ENCODE results near the gene HOXB8. TPM values are rescaled to one million over a fixed set of nuclear protein-coding genes. Genes with fewer than 3 reads are reported as not detected.

Gene HOXB8
- total and polyA plus RNA-seq, 2 donors (not counting 3 experiments of a cell fraction or from before 2014, with no cell fraction given): 1.7 to 2.4 TPM

DNA sequence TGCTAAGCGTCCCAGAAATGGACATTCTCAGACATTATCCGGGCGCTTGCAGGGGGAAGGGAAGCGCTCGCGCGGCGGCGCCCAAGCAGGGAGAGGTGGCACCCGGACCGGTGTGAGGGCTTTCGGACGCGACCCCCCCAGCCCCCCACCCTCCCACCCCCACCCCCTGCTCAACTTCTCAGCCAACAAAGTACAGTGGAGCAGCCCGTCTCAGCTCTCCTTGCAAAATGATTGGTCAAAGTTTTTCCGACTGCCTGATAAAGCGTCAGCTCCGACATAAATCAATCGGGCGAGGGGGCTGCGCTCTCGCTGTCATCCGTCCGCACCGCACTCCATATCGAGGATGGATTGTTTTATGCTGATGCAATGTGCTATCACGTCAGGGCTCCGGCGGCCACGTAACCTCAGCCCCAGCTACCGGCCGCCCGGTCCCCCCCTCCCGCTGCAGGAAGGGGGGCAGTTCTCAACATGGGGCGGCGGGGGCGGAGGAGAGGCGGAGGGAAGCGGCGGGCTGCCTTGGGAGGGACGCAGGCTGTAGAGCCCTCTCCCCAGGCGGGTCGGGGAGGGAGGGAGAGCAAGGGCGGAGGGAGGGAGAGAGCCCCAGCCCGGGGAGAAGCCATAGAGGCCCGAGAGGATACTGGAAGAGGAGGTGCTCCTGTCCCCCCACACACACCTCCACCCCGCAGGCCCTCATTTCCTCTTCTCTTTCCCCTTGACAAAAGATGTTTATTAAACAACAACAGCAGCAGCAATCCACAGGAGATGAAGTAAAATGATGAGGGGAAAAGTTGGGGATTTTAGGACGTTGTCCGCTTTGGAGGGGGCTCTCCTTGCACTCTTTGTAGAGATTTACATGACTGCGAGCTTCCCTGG, 11.4 kb upstream of the HOXB8 start, which contains the start of gene HOXB9:
TSS of gene HOXB9 (minus strand) at position 114 of the 873 bp plus-strand sequence. CDS start at position 25, 89 bp downstream.
- BruUV-seq (replicated peaks): no TSS peak
- TF ChIP-seq POLR2A (IDR thresholded peaks at IDR 0.05; ENCODE audit: low read depth, low read length) (no peak), JUN (IDR thresholded peaks at IDR 0.05; ENCODE audit: borderline replicate concordance, insufficient read depth, insufficient read length, low read depth) (no peak), EZH2 (IDR thresholded peaks at IDR 0.05; ENCODE audit: borderline replicate concordance, low read depth, low read length, severe bottlenecking) (peak; percentile 33)
- FAIRE-seq: peak; percentile 76
- peak within 1 kb of the TSS; percentile 40 to 66 (median 64) for H3K4me3 ChIP-seq (replicated peaks in 1 of 3; ENCODE audit: insufficient read depth in 1 of 3, low read depth in 1 of 3, low read length in 3 of 3)
- no peaks in the 10 kb centered on the region for H3K79me2 ChIP-seq (ENCODE audit: control insufficient read depth, insufficient read depth, low read length)
- dilution Hi-C loops (cut with MboI; ENCODE audit: extremely low pct_ligation_motif_present, low sequenced_read_pairs): no loop called here
- H3K27me3 ChIP-seq (ENCODE audit: control insufficient read depth in 2 of 2, insufficient read depth in 2 of 2, low read length in 2 of 2): peaks cover 72 to 96% of the 10 kb centered on the region in 2 experiments
- peaks cover 13% of the 10 kb centered on the region for H3K4me1 ChIP-seq (ENCODE audit: control insufficient read depth, extremely low read depth, insufficient read depth, low read length)
- no peaks in the 10 kb centered on the region for H3K9me3 ChIP-seq (replicated peaks; ENCODE audit: control insufficient read depth, insufficient read depth, low read length)
- POLR2A ChIA-PET: no interaction called here
- intact Hi-C loops (cut with micrococcal nuclease): no loop called here
- H3K4me2 ChIP-seq (ENCODE audit: insufficient read depth, low read length): peak within 1 kb of the TSS; percentile 82
- H4K20me1 ChIP-seq (replicated peaks; ENCODE audit: control insufficient read depth, extremely low read depth, insufficient read depth, low read length): no peaks in the 10 kb centered on the region
- peak within 1 kb of the TSS; percentile 38 for H3K9ac ChIP-seq (replicated peaks; ENCODE audit: extremely low read depth, insufficient read depth, low read length)
- no peak within 1 kb of the TSS for H3K27ac ChIP-seq (ENCODE audit: insufficient read depth, low read depth, low read length)
- peak; percentile 22 for DNase-seq (ENCODE audit: low read depth, low spot score)
- no peaks in the 10 kb centered on the region for H3K9me1 ChIP-seq (replicated peaks; ENCODE audit: control insufficient read depth, extremely low read depth, insufficient read depth, low read length)
- CTCF ChIA-PET: interaction anchor here (0.9 to 3.2 kb wide), 7 partner anchors 10 to 547 kb away, joined by 3 to 73 read pairs (median 4); no protein-coding TSS in a partner anchor
- peak within 1 kb of the TSS; percentile 86 for H2AFZ ChIP-seq (ENCODE audit: low read depth, low read length)
- no peaks in the 10 kb centered on the region for H3K36me3 ChIP-seq (ENCODE audit: control insufficient read depth in 2 of 2, extremely low read depth in 1 of 2, insufficient read depth in 2 of 2, low read length in 2 of 2)

DNA sequence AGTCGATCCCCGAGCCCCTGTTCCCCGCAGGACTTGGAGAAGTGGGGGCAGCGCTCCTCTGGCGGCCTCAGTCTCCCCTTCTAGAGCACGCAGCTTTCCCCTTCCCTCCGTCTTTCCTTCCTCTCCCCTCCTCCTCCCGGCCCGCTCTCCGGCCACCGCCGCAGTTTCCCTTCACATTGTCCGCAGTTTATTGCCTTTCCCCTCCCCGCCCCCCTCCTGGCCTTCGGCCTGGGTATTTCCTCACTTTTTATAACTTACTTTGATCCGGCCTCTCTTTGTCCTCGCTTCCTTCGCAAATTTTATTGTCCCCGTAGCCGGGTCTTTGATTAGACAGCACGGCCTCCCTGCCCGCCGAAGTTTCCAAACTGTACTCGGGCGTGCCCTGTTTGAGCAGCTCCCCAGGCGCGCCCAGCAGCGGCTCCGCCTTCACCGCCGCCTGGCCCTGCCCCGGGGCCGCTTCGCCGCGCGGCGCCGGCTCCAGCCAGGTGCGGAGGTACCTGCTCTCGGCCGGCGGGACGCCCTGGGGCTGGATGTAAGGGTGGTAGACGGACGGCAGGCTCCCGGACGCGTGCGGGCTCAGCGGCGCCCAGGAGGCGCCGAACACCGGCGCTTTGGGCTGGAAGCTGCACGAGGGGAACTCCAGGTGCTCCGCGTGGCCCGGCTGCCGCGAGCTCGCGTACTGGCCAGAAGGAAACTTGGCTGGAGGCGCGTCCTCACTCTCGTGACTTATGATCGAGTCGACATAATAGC, 10.6 kb upstream of the HOXB8 start:
- FAIRE-seq: peak; percentile 75
- no peaks in the 10 kb centered on the region for H3K9me1 ChIP-seq (replicated peaks; ENCODE audit: control insufficient read depth, extremely low read depth, insufficient read depth, low read length)
- peak overlapping the region; percentile 86 for H2AFZ ChIP-seq (ENCODE audit: low read depth, low read length)

More for the DNA sequence above, 10.6 kb upstream of the HOXB8 start:
- H3K4me3 ChIP-seq (replicated peaks in 1 of 3; ENCODE audit: insufficient read depth in 1 of 3, low read depth in 1 of 3, low read length in 3 of 3): peak overlapping the region; percentile 40 to 66 (median 64)
- no peak for TF ChIP-seq POLR2AphosphoS5 (IDR thresholded peaks at IDR 0.05; ENCODE audit: insufficient read depth, low read depth, low read length)
- TF ChIP-seq FOS (IDR thresholded peaks at IDR 0.05; ENCODE audit: borderline replicate concordance, insufficient read depth, low read length): peak; percentile 11
- intact Hi-C loops (cut with micrococcal nuclease): loop anchor here (1.0 kb wide), 1 partner anchor 11 kb away; no protein-coding TSS in a partner anchor
- H3K4me1 ChIP-seq (ENCODE audit: control insufficient read depth, extremely low read depth, insufficient read depth, low read length): peaks cover 13% of the 10 kb centered on the region
- no peaks in the 10 kb centered on the region for H3K36me3 ChIP-seq (ENCODE audit: control insufficient read depth in 2 of 2, extremely low read depth in 1 of 2, insufficient read depth in 2 of 2, low read length in 2 of 2)
- ChIA-PET POLR2A (interaction anchor here (0.6 kb wide), 1 partner anchor 16 kb away, joined by 3 read pairs; no protein-coding TSS in a partner anchor), CTCF (interaction anchor here (0.7 to 3.2 kb wide), 12 partner anchors 10 to 557 kb away, joined by 3 to 73 read pairs (median 3); no protein-coding TSS in a partner anchor)
- H3K9me3 ChIP-seq (replicated peaks; ENCODE audit: control insufficient read depth, insufficient read depth, low read length): no peaks in the 10 kb centered on the region
- peak overlapping the region; percentile 82 for H3K4me2 ChIP-seq (ENCODE audit: insufficient read depth, low read length)
- DNase-seq (ENCODE audit: low read depth, low spot score): peak; percentile 35
- H3K27me3 ChIP-seq (ENCODE audit: control insufficient read depth in 2 of 2, insufficient read depth in 2 of 2, low read length in 2 of 2): peaks cover 70 to 96% of the 10 kb centered on the region in 2 experiments
- peak overlapping the region; percentile 38 for H3K9ac ChIP-seq (replicated peaks; ENCODE audit: extremely low read depth, insufficient read depth, low read length)
- no peaks in the 10 kb centered on the region for H4K20me1 ChIP-seq (replicated peaks; ENCODE audit: control insufficient read depth, extremely low read depth, insufficient read depth, low read length)
- BruUV-seq (replicated peaks): no TSS peak
- no peak overlapping the region for H3K27ac ChIP-seq (ENCODE audit: insufficient read depth, low read depth, low read length)
- dilution Hi-C loops (cut with MboI; ENCODE audit: extremely low pct_ligation_motif_present, low sequenced_read_pairs): no loop called here
- no peaks in the 10 kb centered on the region for H3K79me2 ChIP-seq (ENCODE audit: control insufficient read depth, insufficient read depth, low read length)
